ENCODE data around the gene TRIP11. TPM values are rescaled to one million over a fixed set of nuclear protein-coding genes. Genes with fewer than 3 reads are reported as not detected.

Gene TRIP11
- total RNA-seq, 1 donor from 2014 or later = 50.5 TPM

DNA sequence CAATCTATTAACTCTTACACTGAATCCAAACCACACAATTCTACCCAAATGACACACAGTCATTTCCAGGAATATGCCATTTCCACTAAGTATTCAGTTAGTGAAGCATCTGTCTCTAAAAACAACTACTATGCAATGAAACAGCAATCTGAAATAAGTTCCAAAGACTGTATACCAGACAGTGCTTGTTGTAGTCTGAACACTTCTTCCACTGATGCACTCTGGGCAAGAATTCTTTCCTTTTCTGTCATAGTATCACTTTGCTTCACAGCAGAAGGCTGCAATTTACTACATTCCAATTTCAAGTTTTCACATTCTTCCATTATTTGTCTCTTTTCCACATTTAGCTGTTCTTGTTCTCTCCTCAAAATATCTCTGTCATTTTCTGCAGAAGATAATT lies 25.8 kb downstream of the TRIP11 start:
- peaks cover 2% of the 10 kb centered on the region for H3K36me3 Mint-ChIP-seq (ENCODE audit: low read depth, unreplicated experiment)
- TF ChIP-seq, protein P1, sequence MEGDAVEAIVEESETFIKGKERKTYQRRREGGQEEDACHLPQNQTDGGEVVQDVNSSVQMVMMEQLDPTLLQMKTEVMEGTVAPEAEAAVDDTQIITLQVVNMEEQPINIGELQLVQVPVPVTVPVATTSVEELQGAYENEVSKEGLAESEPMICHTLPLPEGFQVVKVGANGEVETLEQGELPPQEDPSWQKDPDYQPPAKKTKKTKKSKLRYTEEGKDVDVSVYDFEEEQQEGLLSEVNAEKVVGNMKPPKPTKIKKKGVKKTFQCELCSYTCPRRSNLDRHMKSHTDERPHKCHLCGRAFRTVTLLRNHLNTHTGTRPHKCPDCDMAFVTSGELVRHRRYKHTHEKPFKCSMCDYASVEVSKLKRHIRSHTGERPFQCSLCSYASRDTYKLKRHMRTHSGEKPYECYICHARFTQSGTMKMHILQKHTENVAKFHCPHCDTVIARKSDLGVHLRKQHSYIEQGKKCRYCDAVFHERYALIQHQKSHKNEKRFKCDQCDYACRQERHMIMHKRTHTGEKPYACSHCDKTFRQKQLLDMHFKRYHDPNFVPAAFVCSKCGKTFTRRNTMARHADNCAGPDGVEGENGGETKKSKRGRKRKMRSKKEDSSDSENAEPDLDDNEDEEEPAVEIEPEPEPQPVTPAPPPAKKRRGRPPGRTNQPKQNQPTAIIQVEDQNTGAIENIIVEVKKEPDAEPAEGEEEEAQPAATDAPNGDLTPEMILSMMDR (IDR thresholded peaks at IDR 0.05; ENCODE audit: insufficient read depth, low read depth, low read length) = no peak
- TF ChIP-seq EZH2 (IDR thresholded peaks at IDR 0.05; ENCODE audit: insufficient read depth, low read length) = no peak
- Histone ChIP-seq H3K9me3 (ENCODE audit: insufficient read depth, low read depth, low read length) (no peaks in the 10 kb centered on the region), H3K27ac (ENCODE audit: low read depth, low read length) (no peak overlapping the region), H3K36me3 (ENCODE audit: insufficient read depth, low read length) (peaks cover 29% of the 10 kb centered on the region), H3K9ac (ENCODE audit: low read length) (no peak overlapping the region), H4K20me1 (ENCODE audit: insufficient read depth, low read length) (peaks cover 8% of the 10 kb centered on the region), H3K4me1 (ENCODE audit: insufficient read depth, low read length) (no peaks in the 10 kb centered on the region), H3K4me2 (ENCODE audit: low read length) (no peak overlapping the region), H3K79me2 (ENCODE audit: insufficient read depth, low read length) (peaks cover 3% of the 10 kb centered on the region), H3K27me3 (ENCODE audit: insufficient read depth, low read length) (no peaks in the 10 kb centered on the region), H3K4me3 (ENCODE audit: insufficient read depth, low read depth, low read length) (no peak overlapping the region), H2AFZ (ENCODE audit: low read depth, low read length) (no peak overlapping the region)
- no peak overlapping the region for H3K27ac Mint-ChIP-seq (ENCODE audit: unreplicated experiment)
- DNase-seq (ENCODE audit: low read depth) = no peak
- H3K4me1 Mint-ChIP-seq (ENCODE audit: low read depth, unreplicated experiment) = no peaks in the 10 kb centered on the region
- H3K4me3 Mint-ChIP-seq (ENCODE audit: unreplicated experiment) = no peak overlapping the region
- H3K9me3 Mint-ChIP-seq (ENCODE audit: unreplicated experiment) = no peaks in the 10 kb centered on the region
- no peaks in the 10 kb centered on the region for H3K27me3 Mint-ChIP-seq (ENCODE audit: low read depth, unreplicated experiment)
- no peak for FAIRE-seq

DNA sequence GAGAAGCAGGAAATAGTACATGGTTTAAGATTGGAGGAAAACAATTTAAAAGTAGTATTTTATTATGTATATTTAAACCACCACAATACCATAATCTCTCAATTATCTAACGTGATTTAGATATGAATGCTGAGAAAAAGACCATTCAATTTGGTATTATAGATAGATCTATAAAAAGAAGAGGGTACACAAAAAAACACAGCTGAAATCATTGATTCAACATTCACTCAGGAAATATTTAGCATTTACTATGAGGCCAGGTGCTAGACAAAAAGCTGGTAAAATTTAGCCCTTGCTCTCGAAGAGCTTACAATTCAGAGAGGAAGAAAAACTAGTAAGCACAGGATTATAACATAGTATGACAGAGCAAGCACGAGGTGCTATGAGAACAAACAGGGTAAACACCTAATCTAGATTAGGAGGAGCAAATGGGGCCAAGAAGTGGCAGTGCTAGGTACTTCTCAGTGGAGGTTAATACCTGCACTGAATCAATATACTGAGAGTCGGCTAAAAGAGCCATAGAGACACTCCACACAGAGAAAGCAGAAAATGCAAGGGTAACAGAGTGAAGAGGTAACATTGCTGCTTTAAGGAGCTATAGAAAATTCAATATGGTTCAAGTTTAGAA lies 27.6 kb downstream of the TRIP11 start:
- Histone ChIP-seq H3K9me3 (ENCODE audit: insufficient read depth, low read depth, low read length) (no peaks in the 10 kb centered on the region), H3K4me2 (ENCODE audit: low read length) (no peak overlapping the region), H3K36me3 (ENCODE audit: insufficient read depth, low read length) (peaks cover 29% of the 10 kb centered on the region), H2AFZ (ENCODE audit: low read depth, low read length) (no peak overlapping the region), H3K27me3 (ENCODE audit: insufficient read depth, low read length) (no peaks in the 10 kb centered on the region), H3K27ac (ENCODE audit: low read depth, low read length) (no peak overlapping the region), H4K20me1 (ENCODE audit: insufficient read depth, low read length) (peaks cover 8% of the 10 kb centered on the region), H3K9ac (ENCODE audit: low read length) (no peak overlapping the region), H3K79me2 (ENCODE audit: insufficient read depth, low read length) (peaks cover 3% of the 10 kb centered on the region), H3K4me1 (ENCODE audit: insufficient read depth, low read length) (no peaks in the 10 kb centered on the region), H3K4me3 (ENCODE audit: insufficient read depth, low read depth, low read length) (no peak overlapping the region)
- H3K4me1 Mint-ChIP-seq (ENCODE audit: low read depth, unreplicated experiment) = no peaks in the 10 kb centered on the region
- DNase-seq (ENCODE audit: low read depth) = no peak
- no peaks in the 10 kb centered on the region for H3K27me3 Mint-ChIP-seq (ENCODE audit: low read depth, unreplicated experiment)
- H3K27ac Mint-ChIP-seq (ENCODE audit: unreplicated experiment) = no peak overlapping the region
- FAIRE-seq = no peak
- no peak overlapping the region for H3K4me3 Mint-ChIP-seq (ENCODE audit: unreplicated experiment)
- TF ChIP-seq, protein P1 (IDR thresholded peaks at IDR 0.05; ENCODE audit: insufficient read depth, low read depth, low read length) = no peak
- no peak for TF ChIP-seq EZH2 (IDR thresholded peaks at IDR 0.05; ENCODE audit: insufficient read depth, low read length)
- H3K36me3 Mint-ChIP-seq (ENCODE audit: low read depth, unreplicated experiment) = peaks cover 9% of the 10 kb centered on the region
- no peaks in the 10 kb centered on the region for H3K9me3 Mint-ChIP-seq (ENCODE audit: unreplicated experiment)

- H3K27ac Mint-ChIP-seq (ENCODE audit: unreplicated experiment) = no peak overlapping the region
- FAIRE-seq = no peak
- H3K4me1 Mint-ChIP-seq (ENCODE audit: low read depth, unreplicated experiment) = no peaks in the 10 kb centered on the region
Observed at GRCh38 chr14:92010644-92011043, 29.2 kb downstream of the TRIP11 start.

More at GRCh38 chr14:92010644-92011043, 29.2 kb downstream of the TRIP11 start:
- DNase-seq (ENCODE audit: low read depth) = no peak
- no peaks in the 10 kb centered on the region for H3K27me3 ChIP-seq (ENCODE audit: insufficient read depth, low read length)
- Mint-ChIP-seq H3K27me3 (ENCODE audit: low read depth, unreplicated experiment) (no peaks in the 10 kb centered on the region), H3K4me3 (ENCODE audit: unreplicated experiment) (no peak overlapping the region), H3K36me3 (ENCODE audit: low read depth, unreplicated experiment) (peaks cover 9% of the 10 kb centered on the region), H3K9me3 (ENCODE audit: unreplicated experiment) (no peaks in the 10 kb centered on the region)
- H3K4me1 ChIP-seq (ENCODE audit: insufficient read depth, low read length) = no peaks in the 10 kb centered on the region
- H3K79me2 ChIP-seq (ENCODE audit: insufficient read depth, low read length) = peaks cover 3% of the 10 kb centered on the region
- no peak overlapping the region for H3K4me2 ChIP-seq (ENCODE audit: low read length)
- peaks cover 17% of the 10 kb centered on the region for H3K36me3 ChIP-seq (ENCODE audit: insufficient read depth, low read length)
- H4K20me1 ChIP-seq (ENCODE audit: insufficient read depth, low read length) = peaks cover 8% of the 10 kb centered on the region
- no peak overlapping the region for H3K9ac ChIP-seq (ENCODE audit: low read length)
- H3K27ac ChIP-seq (ENCODE audit: low read depth, low read length) = no peak overlapping the region
- H2AFZ ChIP-seq (ENCODE audit: low read depth, low read length) = no peak overlapping the region
- no peak overlapping the region for H3K4me3 ChIP-seq (ENCODE audit: insufficient read depth, low read depth, low read length)
- H3K9me3 ChIP-seq (ENCODE audit: insufficient read depth, low read depth, low read length) = no peaks in the 10 kb centered on the region
- TF ChIP-seq, protein P1 (IDR thresholded peaks at IDR 0.05; ENCODE audit: insufficient read depth, low read depth, low read length) = no peak
- TF ChIP-seq EZH2 (IDR thresholded peaks at IDR 0.05; ENCODE audit: insufficient read depth, low read length) = no peak

Data from astrocyte (in vitro differentiated cells and primary cell).